BJ (cell line): ENCODE results near the gene MAGOH. TPM values are rescaled to one million over a fixed set of nuclear protein-coding genes. Genes with fewer than 3 reads are reported as not detected.

Source experiments
- CTCF ChIA-PET: fragments of 350-600 bp; formaldehyde crosslinking; extraction: SDS; loops from one replicate; lab custom pipeline; 2021; ENCODE audit warnings: antibody characterized with exemption, inconsistent platforms; lab: Yijun Ruan, JAX
- POLR2A ChIA-PET: fragments of 300-600 bp; sonication (Branson Sonifier 250); formaldehyde crosslinking; extraction: SDS; loops from one replicate; lab custom pipeline; 2021; ENCODE audit warnings: antibody characterized with exemption; lab: Charles Lee
- DNase-seq: peaks from one replicate; pipeline ENCODE4 v3.0.0-alpha.2; 2011; ENCODE audit warnings: low read depth
- H3K27me3 ChIP-seq: 2 replicates; pipeline ENCODE4 v1.6.0; 2011; ENCODE audit warnings: low read length; ENCODE audit not compliant: control insufficient read depth, insufficient read depth
- H3K36me3 ChIP-seq: 2 replicates; pipeline ENCODE4 v1.5.1; 2011; ENCODE audit warnings: low read length; ENCODE audit not compliant: control insufficient read depth, insufficient read depth
- H3K4me3 ChIP-seq: 2 replicates; pipeline ENCODE4 v1.5.1; 2011; ENCODE audit warnings: low read depth, mild to moderate bottlenecking, control low read depth, low read length
- polyA plus RNA-seq: library from polyadenylated mRNA; depleted of rRNA; stranded (reverse); fragments of >200 nt; gene quantifications from 2 replicates; pipeline ENCODE4 v1.2.3, GENCODE V29; 2011
- TF ChIP-seq, protein P1 (sequence below): IDR thresholded peaks from 2 replicates; pipeline ENCODE4 v1.5.1; 2011; ENCODE audit warnings: low read depth, mild to moderate bottlenecking, control low read depth, inconsistent platforms, low read length, moderate library complexity; ENCODE audit not compliant: insufficient read depth

Gene MAGOH
- polyA plus RNA-seq, 1 experiment, result 3.9 TPM

DNA sequence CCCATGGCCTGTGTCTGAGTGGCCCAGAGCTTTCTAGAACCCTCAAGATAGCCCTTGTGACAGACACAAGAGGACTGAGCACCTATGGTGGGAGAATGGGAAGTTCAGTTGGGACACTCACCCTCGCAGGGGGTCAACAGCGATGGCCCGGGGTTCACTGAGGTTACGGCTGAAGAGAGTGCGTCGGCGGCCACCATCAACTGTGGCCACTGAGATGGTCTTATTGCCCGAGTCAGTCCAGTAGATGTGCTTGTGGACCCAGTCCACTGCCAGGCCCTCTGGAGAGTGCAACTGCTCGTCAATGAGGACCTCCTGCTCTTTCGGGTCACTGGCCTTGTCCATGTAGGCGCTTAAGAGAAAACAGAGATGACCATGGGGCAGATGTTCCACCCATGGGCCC is 25.7 kb upstream of the MAGOH start:
- Histone ChIP-seq H3K4me3 (no peak overlapping the region), H3K27me3 (no peaks in the 10 kb centered on the region), H3K36me3 (peaks cover 10% of the 10 kb centered on the region)
- TF ChIP-seq, protein P1, sequence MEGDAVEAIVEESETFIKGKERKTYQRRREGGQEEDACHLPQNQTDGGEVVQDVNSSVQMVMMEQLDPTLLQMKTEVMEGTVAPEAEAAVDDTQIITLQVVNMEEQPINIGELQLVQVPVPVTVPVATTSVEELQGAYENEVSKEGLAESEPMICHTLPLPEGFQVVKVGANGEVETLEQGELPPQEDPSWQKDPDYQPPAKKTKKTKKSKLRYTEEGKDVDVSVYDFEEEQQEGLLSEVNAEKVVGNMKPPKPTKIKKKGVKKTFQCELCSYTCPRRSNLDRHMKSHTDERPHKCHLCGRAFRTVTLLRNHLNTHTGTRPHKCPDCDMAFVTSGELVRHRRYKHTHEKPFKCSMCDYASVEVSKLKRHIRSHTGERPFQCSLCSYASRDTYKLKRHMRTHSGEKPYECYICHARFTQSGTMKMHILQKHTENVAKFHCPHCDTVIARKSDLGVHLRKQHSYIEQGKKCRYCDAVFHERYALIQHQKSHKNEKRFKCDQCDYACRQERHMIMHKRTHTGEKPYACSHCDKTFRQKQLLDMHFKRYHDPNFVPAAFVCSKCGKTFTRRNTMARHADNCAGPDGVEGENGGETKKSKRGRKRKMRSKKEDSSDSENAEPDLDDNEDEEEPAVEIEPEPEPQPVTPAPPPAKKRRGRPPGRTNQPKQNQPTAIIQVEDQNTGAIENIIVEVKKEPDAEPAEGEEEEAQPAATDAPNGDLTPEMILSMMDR, result no peak
- no peak for DNase-seq
- POLR2A ChIA-PET, result no interaction called here
- CTCF ChIA-PET, result interaction anchor here (1.0 to 1.5 kb wide), 2 partner anchors 19 to 129 kb away, joined by 3 to 4 read pairs; no protein-coding TSS in a partner anchor

- DNase-seq, result no peak
- ChIA-PET POLR2A (no interaction called here), CTCF (interaction anchor here (1.0 to 1.8 kb wide), 3 partner anchors 14 to 132 kb away, joined by 3 to 4 read pairs (median 4); no protein-coding TSS in a partner anchor)
- TF ChIP-seq, protein P1, result no peak
- H3K4me3 ChIP-seq, result no peak overlapping the region
- H3K36me3 ChIP-seq, result peaks cover 10% of the 10 kb centered on the region
- no peaks in the 10 kb centered on the region for H3K27me3 ChIP-seq
Observed at GRCh38 chr1:53262000-53262399, 23.7 kb upstream of the MAGOH start.

GRCh38 chr1:53260631-53261247 is 22.4 kb upstream of the MAGOH start:
- CTCF ChIA-PET, result interaction anchor here (0.9 to 1.8 kb wide), 3 partner anchors 14 to 134 kb away, joined by 3 to 4 read pairs (median 3); no protein-coding TSS in a partner anchor
- H3K27me3 ChIP-seq, result no peaks in the 10 kb centered on the region
- TF ChIP-seq, protein P1, result no peak
- H3K4me3 ChIP-seq, result no peak overlapping the region
- POLR2A ChIA-PET, result no interaction called here
- DNase-seq, result no peak
- H3K36me3 ChIP-seq, result peaks cover 10% of the 10 kb centered on the region

DNA sequence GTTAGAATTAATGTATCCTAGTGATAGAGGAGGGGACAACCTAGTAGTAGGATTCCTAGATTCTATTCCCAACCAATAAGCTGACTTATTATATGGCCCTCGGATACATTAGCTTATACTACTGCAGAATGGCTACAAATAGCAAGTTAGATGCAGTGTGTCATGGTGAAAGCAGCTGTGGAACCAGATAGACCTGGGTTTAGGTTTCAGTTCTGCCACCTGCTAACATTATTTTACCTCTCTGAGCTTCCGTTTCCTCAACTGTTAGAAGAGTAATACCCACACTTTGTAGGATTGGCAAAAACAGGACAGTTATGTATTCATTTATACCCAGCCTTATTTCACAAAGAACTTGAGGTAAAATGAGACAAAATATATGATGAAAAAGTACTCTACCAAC is 21.6 kb upstream of the MAGOH start:
- ChIA-PET CTCF (interaction anchor here (0.9 to 1.4 kb wide), 3 partner anchors 13 to 18 kb away, joined by 3 to 4 read pairs (median 3); no protein-coding TSS in a partner anchor), POLR2A (no interaction called here)

GRCh38 chr1:53258216-53258615 is 19.9 kb upstream of the MAGOH start:
- TF ChIP-seq, protein P1, result no peak
- CTCF ChIA-PET, result interaction anchor here (0.6 to 1.9 kb wide), 5 partner anchors 8 to 185 kb away, joined by 3 to 6 read pairs (median 3); no protein-coding TSS in a partner anchor
- H3K4me3 ChIP-seq, result no peak overlapping the region
- DNase-seq, result no peak
- H3K27me3 ChIP-seq, result no peaks in the 10 kb centered on the region
- peaks cover 4% of the 10 kb centered on the region; the same call in 1 of the 2 replicates for H3K36me3 ChIP-seq
- POLR2A ChIA-PET, result no interaction called here

More for the DNA sequence above, 21.6 kb upstream of the MAGOH start:
- no peaks in the 10 kb centered on the region for H3K27me3 ChIP-seq
- no peak for DNase-seq
- peaks cover 9% of the 10 kb centered on the region for H3K36me3 ChIP-seq
- H3K4me3 ChIP-seq, result no peak overlapping the region
- TF ChIP-seq, protein P1, result no peak
